KMS-11 (cell line): ENCODE data around the gene CREB3L4.

Source experiments
- H2AFZ ChIP-seq: fragments of 200-600 bp; sonication (generic); 2 replicates; pipeline ENCODE4 v1.6.1; 2016; ENCODE audit warnings: antibody characterized with exemption, mixed run types, low read depth
- H3K27ac ChIP-seq: fragments of 200-600 bp; sonication (generic); 2 replicates; pipeline ENCODE4 v1.6.1; 2016; ENCODE audit warnings: mild to moderate bottlenecking, mixed run types
- H3K27me3 ChIP-seq: fragments of 200-600 bp; sonication (generic); 2 replicates; pipeline ENCODE4 v1.6.1; 2017; ENCODE audit warnings: mild to moderate bottlenecking, low read depth, mixed run types, moderate library complexity; ENCODE audit not compliant: insufficient read depth
- H3K36me3 ChIP-seq: fragments of 200-600 bp; sonication (generic); 2 replicates; pipeline ENCODE4 v1.6.1; 2017; ENCODE audit warnings: mild to moderate bottlenecking, mixed run types; ENCODE audit not compliant: insufficient read depth
- H3K4me1 ChIP-seq: fragments of 200-600 bp; sonication (generic); 2 replicates; pipeline ENCODE4 v1.6.1; 2016; ENCODE audit warnings: mild to moderate bottlenecking, low read depth, mixed run types; ENCODE audit not compliant: poor library complexity, severe bottlenecking
- H3K4me2 ChIP-seq: fragments of 200-600 bp; sonication (generic); 2 replicates; pipeline ENCODE4 v1.7.0; 2016; ENCODE audit warnings: mild to moderate bottlenecking, mixed run types
- H3K4me3 ChIP-seq: fragments of 200-600 bp; sonication (generic); IDR thresholded peaks from 2 replicates; pipeline ENCODE4 v1.6.1; 2017; ENCODE audit warnings: low read depth, low read length, mixed read lengths; ENCODE audit not compliant: insufficient read depth
- H3K79me2 ChIP-seq: fragments of 200-600 bp; sonication (generic); 2 replicates; pipeline ENCODE4 v1.6.1; 2016; ENCODE audit warnings: low read depth, mixed run types; ENCODE audit not compliant: insufficient read depth
- H3K9ac ChIP-seq: fragments of 200-600 bp; sonication (generic); 2 replicates; pipeline ENCODE4 v1.6.1; 2016; ENCODE audit warnings: mild to moderate bottlenecking, mixed run types
- H4K20me1 ChIP-seq: fragments of 200-600 bp; sonication (generic); 2 replicates; pipeline ENCODE4 v1.6.1; 2016; ENCODE audit warnings: mild to moderate bottlenecking, mixed run types; ENCODE audit not compliant: insufficient read depth
- CTCF ChIP-seq: fragments of 200-600 bp; sonication (generic); conservative IDR thresholded peaks from 2 replicates; pipeline ENCODE4 v1.6.1; 2017; ENCODE audit warnings: low read depth, mild to moderate bottlenecking, antibody characterized with exemption, low read length, moderate library complexity, mixed read lengths

The CREB3L4 gene

GRCh38 chr1:153957744-153958110, 10.0 kb upstream of the CREB3L4 start:
- Histone ChIP-seq H3K4me3 (peak overlapping the region; percentile 99), H3K9ac (peak overlapping the region; percentile 55), H3K27me3 (no peaks in the 10 kb centered on the region), H4K20me1 (0 out of 2 replicates have a peak, but pooled peaks cover 7% of the 10 kb centered on the region), H3K4me2 (peak overlapping the region; percentile 70), H2AFZ (peak overlapping the region; percentile 76), H3K36me3 (no peaks in the 10 kb centered on the region; the same call in 1 of the 2 replicates), H3K27ac (peak overlapping the region; percentile 38), H3K79me2 (peaks cover 52% of the 10 kb centered on the region), H3K4me1 (peaks cover 39% of the 10 kb centered on the region)
- TF ChIP-seq CTCF: no peak

- H4K20me1 ChIP-seq: 0 out of 2 replicates have a peak, but pooled peaks cover 7% of the 10 kb centered on the region
- no peaks in the 10 kb centered on the region for H3K27me3 ChIP-seq
- peak within 1 kb of the TSS; percentile 99 for H3K4me3 ChIP-seq
- no peak for TF ChIP-seq CTCF
- peak within 1 kb of the TSS; percentile 55 for H3K9ac ChIP-seq
- peaks cover 56% of the 10 kb centered on the region for H3K79me2 ChIP-seq
- H3K27ac ChIP-seq: peak within 1 kb of the TSS; percentile 38
- peaks cover 41% of the 10 kb centered on the region for H3K4me1 ChIP-seq
- no peaks in the 10 kb centered on the region for H3K36me3 ChIP-seq
- peak within 1 kb of the TSS; percentile 76 for H2AFZ ChIP-seq
- H3K4me2 ChIP-seq: peak within 1 kb of the TSS; percentile 70
Observed at GRCh38 chr1:153958111-153958960, 9.4 kb upstream of the CREB3L4 start, which contains the start of gene CRTC2. Gene CRTC2 (minus strand): TSS chr1:153958612. CDS start chr1:153958497, 115 bp downstream.

GRCh38 chr1:153958961-153959260, 8.8 kb upstream of the CREB3L4 start:
- H3K27me3 ChIP-seq: no peaks in the 10 kb centered on the region
- peak overlapping the region; percentile 70; the same call in 1 of the 2 replicates for H3K4me2 ChIP-seq
- no peaks in the 10 kb centered on the region for H3K36me3 ChIP-seq
- no peak overlapping the region for H3K27ac ChIP-seq
- no peak overlapping the region for H3K4me3 ChIP-seq
- H3K79me2 ChIP-seq: peaks cover 55% of the 10 kb centered on the region
- peak overlapping the region; percentile 76; the same call in 1 of the 2 replicates for H2AFZ ChIP-seq
- no peak for TF ChIP-seq CTCF
- peaks cover 43% of the 10 kb centered on the region for H3K4me1 ChIP-seq
- no peak overlapping the region for H3K9ac ChIP-seq
- 0 out of 2 replicates have a peak, but pooled peaks cover 7% of the 10 kb centered on the region for H4K20me1 ChIP-seq

- peaks cover 49% of the 10 kb centered on the region for H3K4me1 ChIP-seq
- TF ChIP-seq CTCF: no peak
- H3K79me2 ChIP-seq: peaks cover 49% of the 10 kb centered on the region
- H4K20me1 ChIP-seq: 0 out of 2 replicates have a peak, but pooled peaks cover 7% of the 10 kb centered on the region
- H2AFZ ChIP-seq: no peak overlapping the region
- H3K4me2 ChIP-seq: peak overlapping the region; percentile 70; the same call in 1 of the 2 replicates
- no peak overlapping the region for H3K4me3 ChIP-seq
- H3K27ac ChIP-seq: no peak overlapping the region
- no peaks in the 10 kb centered on the region for H3K27me3 ChIP-seq
- H3K9ac ChIP-seq: no peak overlapping the region
- no peaks in the 10 kb centered on the region for H3K36me3 ChIP-seq
Observed at GRCh38 chr1:153959454-153959853, 8.2 kb upstream of the CREB3L4 start.
